T-helper 1 cell treated with Interleukin-12 subunit alpha and Interleukin-12 subunit beta and Interleukin-4 antibody, amounts not matched to agents 30 ng/mL and 1 ng/mL, for 36 hours (primary cell): ENCODE results near the gene SPATS1. TPM values are rescaled to one million over a fixed set of nuclear protein-coding genes. Genes with fewer than 3 reads are reported as not detected.

Experiments used
- intact Hi-C: fragments of 100-400 bp; cut with micrococcal nuclease; formaldehyde crosslinking; loops from one replicate; pipeline ENCODE4 v1.15.1; 2024
- total RNA-seq: library from RNA; stranded (reverse); gene quantifications from 2 replicates; pipeline ENCODE4 v1.2.3, GENCODE V29; 2022

SPATS1 gene
- total RNA-seq, 1 donor from 2014 or later = not detected

DNA sequence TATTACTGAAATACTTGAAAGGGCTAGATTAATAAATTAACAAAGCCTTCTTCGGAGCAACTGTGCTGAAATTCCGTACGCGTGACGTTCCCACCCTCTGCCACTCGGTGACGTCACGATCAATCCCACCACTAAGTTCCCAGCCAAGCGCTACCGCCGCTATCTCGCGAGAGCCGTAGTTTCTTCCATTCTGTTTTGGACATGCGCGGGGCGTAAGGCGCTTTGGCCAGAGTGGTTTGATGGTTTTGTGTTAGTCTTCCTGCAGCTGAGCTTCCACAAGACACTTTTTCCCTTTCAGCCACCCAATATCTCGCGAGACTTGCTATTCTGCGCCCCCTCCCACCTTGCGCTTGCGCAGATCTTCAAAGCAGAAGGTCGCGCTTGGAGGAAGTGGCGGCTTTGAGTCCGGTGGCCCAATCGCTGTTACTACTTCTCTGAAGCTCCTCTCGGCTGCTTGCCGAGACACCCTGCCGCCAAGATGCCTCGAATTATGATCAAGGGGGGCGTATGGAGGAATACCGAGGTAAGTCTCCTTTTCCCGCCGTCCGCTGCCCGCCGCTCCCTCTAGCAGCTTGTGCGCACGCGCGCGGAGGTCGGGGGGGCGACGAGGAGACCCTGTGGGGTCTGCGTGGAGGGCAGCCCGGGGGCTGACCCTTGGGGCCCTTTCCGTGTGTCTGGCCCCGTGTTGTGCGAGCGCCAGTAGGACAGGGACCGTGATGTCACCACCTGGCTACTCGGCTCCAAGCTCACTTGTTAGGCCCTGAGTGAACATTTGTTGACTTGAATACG, 45.1 kb downstream of the SPATS1 start, which contains the start of gene CDC5L:
CDC5L (plus strand) TSS at position 361 of the 789 bp plus-strand sequence; CDS start at position 479, 118 bp downstream.
- intact Hi-C loops = loop anchor here (1.0 to 5.0 kb wide), 12 partner anchors 74 to 1825 kb away; partner anchors contain the start of genes AARS2, GTPBP2, HSP90AB1 and MRPL14

DNA sequence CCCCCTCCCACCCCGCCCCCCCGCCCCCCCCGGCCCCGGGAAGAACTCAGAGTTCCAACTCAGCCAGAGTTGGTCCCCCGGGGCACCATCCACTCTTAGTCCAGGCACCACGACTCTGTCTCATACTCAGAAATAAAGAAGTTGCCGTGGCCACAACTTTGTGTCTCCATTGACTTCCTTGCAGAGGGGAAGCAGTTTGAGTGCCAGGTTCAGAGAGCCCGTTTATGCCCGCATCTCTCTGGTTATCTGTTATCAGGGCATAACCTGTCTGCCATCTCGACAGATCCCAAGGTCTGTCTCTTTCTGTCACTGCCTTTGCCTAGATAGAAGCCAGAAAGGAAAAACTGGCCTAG, 45.7 kb downstream of the SPATS1 start:
- intact Hi-C loops = loop anchor here (5.0 kb wide), 3 partner anchors 616 to 1826 kb away; partner anchors contain the start of genes POLR1C, UBR2, VEGFA and YIPF3

DNA sequence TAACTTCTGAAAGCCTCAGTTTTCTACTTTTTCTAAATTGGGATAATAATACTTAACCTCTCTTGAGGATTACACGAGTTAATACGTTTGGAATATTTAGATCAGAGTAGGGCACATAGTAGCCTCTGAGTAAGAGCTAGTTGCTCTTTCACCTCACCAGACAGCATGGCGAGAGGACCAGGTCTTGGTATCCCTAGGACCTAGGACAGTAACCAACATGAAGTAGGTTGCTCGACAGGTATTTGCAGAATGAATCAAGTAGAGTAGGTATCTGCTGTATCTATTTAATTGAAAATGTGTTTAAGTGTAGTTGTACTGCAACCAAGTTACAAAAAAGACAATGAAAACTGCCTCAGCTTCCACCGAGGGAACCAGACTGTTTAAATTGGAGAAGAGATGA, 46.4 kb downstream of the SPATS1 start:
- intact Hi-C loops = loop anchor here (5.0 kb wide), 3 partner anchors 617 to 1827 kb away; partner anchors contain the start of genes POLR1C, UBR2, VEGFA and YIPF3

DNA sequence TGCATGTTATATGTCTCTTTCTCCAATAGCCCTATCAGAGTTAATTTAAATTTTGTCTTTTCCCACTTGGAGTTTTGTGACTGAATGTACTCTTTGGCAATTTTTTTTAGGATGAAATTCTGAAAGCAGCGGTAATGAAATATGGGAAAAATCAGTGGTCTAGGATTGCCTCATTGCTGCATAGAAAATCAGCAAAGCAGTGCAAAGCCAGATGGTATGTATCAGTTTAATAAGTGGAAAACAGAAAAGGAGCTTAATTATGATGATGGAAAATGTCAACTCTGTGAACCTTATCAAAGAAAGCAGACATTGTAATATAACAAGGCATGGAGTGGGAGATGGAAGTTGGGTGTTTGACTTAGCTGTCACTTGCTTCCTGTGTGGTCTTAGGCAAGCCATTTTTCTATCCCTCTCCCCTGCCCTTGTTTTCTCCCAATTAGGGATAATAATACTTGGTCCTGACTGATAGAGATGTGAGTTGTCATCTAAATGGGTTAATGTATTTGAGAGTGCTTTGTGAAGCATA, 47.8 kb downstream of the SPATS1 start:
- intact Hi-C loops = no loop called here

Other genes with a start within 250 kb of the SPATS1 start
- 53.9 and 54.6 TPM in 2 replicates for gene MRPL14, start 215.2 kb upstream of the SPATS1 start, total RNA-seq
- 13.8 and 14.5 TPM in 2 replicates for gene TMEM63B, start 215.1 kb upstream of the SPATS1 start, total RNA-seq
- not detected in 2 replicates for gene CAPN11, start 183.8 kb upstream of the SPATS1 start, total RNA-seq
- gene MYMX, start 125.7 kb upstream of the SPATS1 start, total RNA-seq = not detected in 2 replicates
- gene SLC29A1, start 119.1 kb upstream of the SPATS1 start, total RNA-seq = 33.5 and 39.7 TPM in 2 replicates
- gene HSP90AB1, start 95.5 kb upstream of the SPATS1 start, total RNA-seq = 762 and 772 TPM in 2 replicates
- gene SLC35B2, start 85.1 kb upstream of the SPATS1 start, total RNA-seq = 31.6 and 34.6 TPM in 2 replicates
- gene NFKBIE, start 77.1 kb upstream of the SPATS1 start, total RNA-seq = 32.6 and 39.2 TPM in 2 replicates
- not detected in 2 replicates for gene TMEM151B, start 72.2 kb upstream of the SPATS1 start, total RNA-seq
- gene AARS2, start 29.3 kb upstream of the SPATS1 start, total RNA-seq = 19.8 and 20.0 TPM in 2 replicates
- 24.1 and 26.6 TPM in 2 replicates for gene CDC5L, start 45.1 kb downstream of the SPATS1 start, total RNA-seq